ENCODE measurements around the gene LEFTY1. TPM values are rescaled to one million over a fixed set of nuclear protein-coding genes. Genes with fewer than 3 reads are reported as not detected.

Gene LEFTY1
- total RNA-seq, 1 donor from 2014 or later: 0.52 TPM

DNA sequence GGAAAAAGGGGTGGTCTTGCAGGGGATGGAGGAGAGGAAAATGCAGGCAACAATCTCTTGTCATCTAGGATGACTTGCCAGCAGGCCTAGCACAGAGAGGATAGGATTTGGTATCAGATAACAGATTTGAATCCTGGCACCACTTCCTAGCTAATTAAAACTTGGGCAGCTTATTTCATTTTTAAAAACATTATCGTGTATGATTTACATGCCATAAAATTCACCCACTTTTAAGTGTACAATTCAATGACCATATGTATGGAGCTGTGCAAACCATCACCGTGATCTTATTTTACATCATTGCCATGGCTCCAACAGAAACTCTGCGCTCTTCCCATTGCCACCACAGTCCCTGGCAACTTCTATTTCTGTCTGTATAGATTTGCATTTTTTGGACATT is 28.2 kb upstream of the LEFTY1 start:
- H3K9me3 ChIP-seq (ENCODE audit: control insufficient read depth in 3 of 3, low read length in 3 of 3): no peaks in the 10 kb centered on the region
- no peak overlapping the region for H3K4me3 ChIP-seq (ENCODE audit: low read length in 3 of 3)
- H3K36me3 ChIP-seq (ENCODE audit: control insufficient read depth in 3 of 3, insufficient read depth in 3 of 3, low read length in 3 of 3): peaks cover 27 to 54% (median 49%) of the 10 kb centered on the region in 3 donors
- H3K27ac ChIP-seq (ENCODE audit: low read depth, low read length): no peak overlapping the region
- H3K9ac ChIP-seq (ENCODE audit: low read depth in 1 of 3, low read length in 3 of 3): no peak overlapping the region
- peaks cover 8 to 20% (median 8%) of the 10 kb centered on the region in 3 donors for H3K4me1 ChIP-seq (ENCODE audit: control insufficient read depth in 3 of 3, insufficient read depth in 3 of 3, low read length in 3 of 3)
- no peaks in the 10 kb centered on the region for H3K27me3 ChIP-seq (ENCODE audit: control insufficient read depth in 3 of 3, insufficient read depth in 3 of 3, low read length in 3 of 3)

- Histone ChIP-seq H3K9ac (ENCODE audit: low read depth in 1 of 3, low read length in 3 of 3) (no peak overlapping the region), H3K36me3 (ENCODE audit: control insufficient read depth in 3 of 3, insufficient read depth in 3 of 3, low read length in 3 of 3) (peaks cover 15 to 39% (median 33%) of the 10 kb centered on the region in 3 donors)
Measured at GRCh38 chr1:225915538-225915991, 26.6 kb upstream of the LEFTY1 start.

GRCh38 chr1:225914947-225915346 is 26.0 kb upstream of the LEFTY1 start:
- Histone ChIP-seq H3K27ac (ENCODE audit: low read depth, low read length) (no peak overlapping the region), H3K4me3 (ENCODE audit: low read length in 3 of 3) (no peak overlapping the region), H3K9me3 (ENCODE audit: control insufficient read depth in 3 of 3, low read length in 3 of 3) (no peaks in the 10 kb centered on the region), H3K4me1 (ENCODE audit: control insufficient read depth in 3 of 3, insufficient read depth in 3 of 3, low read length in 3 of 3) (peaks cover 5 to 6% (median 6%) of the 10 kb centered on the region in 3 donors), H3K27me3 (ENCODE audit: control insufficient read depth in 3 of 3, insufficient read depth in 3 of 3, low read length in 3 of 3) (no peaks in the 10 kb centered on the region), H3K9ac (ENCODE audit: low read depth in 1 of 3, low read length in 3 of 3) (no peak overlapping the region), H3K36me3 (ENCODE audit: control insufficient read depth in 3 of 3, insufficient read depth in 3 of 3, low read length in 3 of 3) (peaks cover 15 to 36% (median 30%) of the 10 kb centered on the region in 3 donors)

More at GRCh38 chr1:225915538-225915991, 26.6 kb upstream of the LEFTY1 start:
- no peak overlapping the region for H3K27ac ChIP-seq (ENCODE audit: low read depth, low read length)
- no peaks in the 10 kb centered on the region for H3K27me3 ChIP-seq (ENCODE audit: control insufficient read depth in 3 of 3, insufficient read depth in 3 of 3, low read length in 3 of 3)
- no peaks in the 10 kb centered on the region for H3K9me3 ChIP-seq (ENCODE audit: control insufficient read depth in 3 of 3, low read length in 3 of 3)
- H3K4me1 ChIP-seq (ENCODE audit: control insufficient read depth in 3 of 3, insufficient read depth in 3 of 3, low read length in 3 of 3): peaks cover 6 to 8% (median 7%) of the 10 kb centered on the region in 3 donors
- no peak overlapping the region for H3K4me3 ChIP-seq (ENCODE audit: low read length in 3 of 3)

DNA sequence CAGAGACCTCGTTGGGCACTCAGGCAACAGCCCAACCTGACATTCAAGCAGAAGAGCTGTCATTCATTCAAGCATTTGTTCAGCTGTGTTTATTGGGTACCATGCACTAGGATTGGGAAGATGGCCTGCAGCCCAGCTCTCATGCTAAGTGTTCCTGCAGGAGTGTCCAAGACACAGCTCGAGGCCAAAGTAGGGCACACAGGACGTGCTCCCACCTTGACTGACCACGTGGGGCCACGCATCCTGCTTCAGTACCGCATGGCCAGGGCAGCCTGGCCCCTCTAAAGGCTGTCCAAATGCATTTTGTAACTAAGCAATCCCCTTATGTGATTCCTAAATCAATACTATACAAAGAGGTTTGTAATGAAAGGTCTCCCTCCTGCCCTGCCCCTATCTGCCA is 25.4 kb upstream of the LEFTY1 start:
- Histone ChIP-seq H3K36me3 (ENCODE audit: control insufficient read depth in 3 of 3, insufficient read depth in 3 of 3, low read length in 3 of 3) (peaks cover 15 to 35% (median 27%) of the 10 kb centered on the region in 3 donors), H3K4me1 (ENCODE audit: control insufficient read depth in 3 of 3, insufficient read depth in 3 of 3, low read length in 3 of 3) (peaks cover under 1 to 6% (median under 1%) of the 10 kb centered on the region in 3 donors), H3K27ac (ENCODE audit: low read depth, low read length) (no peak overlapping the region), H3K27me3 (ENCODE audit: control insufficient read depth in 3 of 3, insufficient read depth in 3 of 3, low read length in 3 of 3) (no peaks in the 10 kb centered on the region), H3K9me3 (ENCODE audit: control insufficient read depth in 3 of 3, low read length in 3 of 3) (no peaks in the 10 kb centered on the region), H3K4me3 (ENCODE audit: low read length in 3 of 3) (no peak overlapping the region), H3K9ac (ENCODE audit: low read depth in 1 of 3, low read length in 3 of 3) (no peak overlapping the region)

- H3K27me3 ChIP-seq (ENCODE audit: control insufficient read depth in 3 of 3, insufficient read depth in 3 of 3, low read length in 3 of 3): no peaks in the 10 kb centered on the region
- H3K36me3 ChIP-seq (ENCODE audit: control insufficient read depth in 3 of 3, insufficient read depth in 3 of 3, low read length in 3 of 3): peaks cover 4 to 16% (median 14%) of the 10 kb centered on the region in 3 donors
- H3K4me1 ChIP-seq (ENCODE audit: control insufficient read depth in 3 of 3, insufficient read depth in 3 of 3, low read length in 3 of 3): no peaks in the 10 kb centered on the region
- no peak overlapping the region for H3K27ac ChIP-seq (ENCODE audit: low read depth, low read length)
- peak overlapping the region in 1 of 3 donors; percentile 30 for H3K4me3 ChIP-seq (ENCODE audit: low read length in 3 of 3)
- H3K9me3 ChIP-seq (ENCODE audit: control insufficient read depth in 3 of 3, low read length in 3 of 3): no peaks in the 10 kb centered on the region
- H3K9ac ChIP-seq (ENCODE audit: low read depth in 1 of 3, low read length in 3 of 3): peak overlapping the region; percentile 10 to 50 (median 20)
Measured at GRCh38 chr1:225911191-225912130, 22.5 kb upstream of the LEFTY1 start.

DNA sequence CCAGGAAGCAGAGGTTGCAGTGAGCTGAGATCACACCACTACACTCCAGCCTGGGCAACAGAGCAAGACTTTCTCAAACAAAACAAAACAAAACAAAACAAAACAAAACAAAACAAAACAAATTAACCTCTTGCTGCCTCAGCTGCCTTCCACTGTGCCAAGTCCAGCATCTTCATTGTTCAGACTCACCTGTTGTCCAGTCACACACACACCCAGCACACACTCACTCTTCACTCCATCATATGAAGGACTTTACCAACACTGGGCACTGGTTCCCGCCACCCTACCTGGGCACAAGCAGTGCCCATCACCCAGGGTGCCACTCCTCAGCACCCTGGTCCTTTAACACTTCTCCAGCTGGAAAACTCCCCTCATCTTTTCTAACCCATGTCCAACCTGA is 20.5 kb upstream of the LEFTY1 start:
- no peak overlapping the region for H3K27ac ChIP-seq (ENCODE audit: low read depth, low read length)
- no peak overlapping the region for H3K4me3 ChIP-seq (ENCODE audit: low read length in 3 of 3)
- no peaks in the 10 kb centered on the region for H3K9me3 ChIP-seq (ENCODE audit: control insufficient read depth in 3 of 3, low read length in 3 of 3)
- peaks cover 2 to 10% (median 3%) of the 10 kb centered on the region in 3 donors for H3K36me3 ChIP-seq (ENCODE audit: control insufficient read depth in 3 of 3, insufficient read depth in 3 of 3, low read length in 3 of 3)
- no peak overlapping the region for H3K9ac ChIP-seq (ENCODE audit: low read depth in 1 of 3, low read length in 3 of 3)
- H3K4me1 ChIP-seq (ENCODE audit: control insufficient read depth in 3 of 3, insufficient read depth in 3 of 3, low read length in 3 of 3): no peaks in the 10 kb centered on the region
- H3K27me3 ChIP-seq (ENCODE audit: control insufficient read depth in 3 of 3, insufficient read depth in 3 of 3, low read length in 3 of 3): no peaks in the 10 kb centered on the region

DNA sequence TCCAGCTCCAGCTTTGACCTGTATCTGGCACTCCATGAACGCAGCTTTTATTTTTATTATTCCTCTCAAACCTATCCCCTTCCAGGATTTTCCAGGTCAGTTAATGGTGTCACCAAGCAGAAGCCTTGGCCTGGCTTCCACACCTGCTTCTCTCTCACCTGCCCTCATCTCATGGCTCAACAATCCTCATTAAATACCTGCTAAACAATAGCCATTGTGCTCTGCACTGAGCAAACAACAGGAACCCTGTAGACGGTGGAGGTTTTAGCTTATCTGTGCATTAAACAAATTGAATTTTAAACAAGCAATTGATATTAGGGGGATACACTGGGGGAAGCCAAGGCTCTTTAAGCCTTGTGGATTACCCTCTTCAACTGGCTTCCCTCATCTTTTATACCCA is 19.8 kb upstream of the LEFTY1 start:
- Histone ChIP-seq H3K27me3 (ENCODE audit: control insufficient read depth in 3 of 3, insufficient read depth in 3 of 3, low read length in 3 of 3) (no peaks in the 10 kb centered on the region), H3K4me3 (ENCODE audit: low read length in 3 of 3) (no peak overlapping the region), H3K9me3 (ENCODE audit: control insufficient read depth in 3 of 3, low read length in 3 of 3) (no peaks in the 10 kb centered on the region), H3K4me1 (ENCODE audit: control insufficient read depth in 3 of 3, insufficient read depth in 3 of 3, low read length in 3 of 3) (no peaks in the 10 kb centered on the region), H3K36me3 (ENCODE audit: control insufficient read depth in 3 of 3, insufficient read depth in 3 of 3, low read length in 3 of 3) (peaks cover 0 to 7% (median 2%) of the 10 kb centered on the region in 3 donors), H3K9ac (ENCODE audit: low read depth in 1 of 3, low read length in 3 of 3) (no peak overlapping the region), H3K27ac (ENCODE audit: low read depth, low read length) (no peak overlapping the region)

- H3K27me3 ChIP-seq (ENCODE audit: control insufficient read depth in 3 of 3, insufficient read depth in 3 of 3, low read length in 3 of 3): no peaks in the 10 kb centered on the region
- H3K9me3 ChIP-seq (ENCODE audit: control insufficient read depth in 3 of 3, low read length in 3 of 3): no peaks in the 10 kb centered on the region
- H3K36me3 ChIP-seq (ENCODE audit: control insufficient read depth in 3 of 3, insufficient read depth in 3 of 3, low read length in 3 of 3): peaks cover 0 to 4% (median 0%) of the 10 kb centered on the region in 3 donors
Measured at GRCh38 chr1:225908013-225908640, 19.2 kb upstream of the LEFTY1 start.

DNA sequence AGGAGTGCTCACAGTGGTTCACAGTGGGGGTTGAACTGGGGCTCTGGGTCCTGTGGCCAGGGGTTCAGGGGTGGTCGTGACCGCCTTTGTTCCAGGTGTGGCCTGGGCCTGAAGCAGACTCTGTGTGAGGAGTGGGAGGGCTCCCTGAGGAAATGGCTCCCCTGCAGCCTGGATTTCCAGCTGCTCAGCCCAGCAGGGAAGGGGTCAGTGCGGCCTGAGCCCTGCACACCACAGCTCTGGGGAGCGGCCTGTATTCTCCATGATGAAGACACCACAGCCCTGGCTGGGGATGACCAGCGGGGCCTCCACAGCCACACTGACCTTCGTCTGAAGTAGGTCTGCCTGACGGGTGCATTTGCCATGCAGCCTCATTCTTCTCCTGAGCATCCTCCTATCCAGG is 18.4 kb upstream of the LEFTY1 start:
- no peaks in the 10 kb centered on the region for H3K4me1 ChIP-seq (ENCODE audit: control insufficient read depth in 3 of 3, insufficient read depth in 3 of 3, low read length in 3 of 3)
- H3K9me3 ChIP-seq (ENCODE audit: control insufficient read depth in 3 of 3, low read length in 3 of 3): no peaks in the 10 kb centered on the region
- no peak overlapping the region for H3K27ac ChIP-seq (ENCODE audit: low read depth, low read length)
- no peak overlapping the region for H3K9ac ChIP-seq (ENCODE audit: low read depth in 1 of 3, low read length in 3 of 3)
- H3K36me3 ChIP-seq (ENCODE audit: control insufficient read depth in 3 of 3, insufficient read depth in 3 of 3, low read length in 3 of 3): no peaks in the 10 kb centered on the region
- H3K27me3 ChIP-seq (ENCODE audit: control insufficient read depth in 3 of 3, insufficient read depth in 3 of 3, low read length in 3 of 3): no peaks in the 10 kb centered on the region
- no peak overlapping the region for H3K4me3 ChIP-seq (ENCODE audit: low read length in 3 of 3)

More at GRCh38 chr1:225908013-225908640, 19.2 kb upstream of the LEFTY1 start:
- H3K27ac ChIP-seq (ENCODE audit: low read depth, low read length): no peak overlapping the region
- no peak overlapping the region for H3K9ac ChIP-seq (ENCODE audit: low read depth in 1 of 3, low read length in 3 of 3)
- H3K4me3 ChIP-seq (ENCODE audit: low read length in 3 of 3): no peak overlapping the region
- H3K4me1 ChIP-seq (ENCODE audit: control insufficient read depth in 3 of 3, insufficient read depth in 3 of 3, low read length in 3 of 3): no peaks in the 10 kb centered on the region

GRCh38 chr1:225906467-225906866 is 17.5 kb upstream of the LEFTY1 start:
- no peaks in the 10 kb centered on the region for H3K36me3 ChIP-seq (ENCODE audit: control insufficient read depth in 3 of 3, insufficient read depth in 3 of 3, low read length in 3 of 3)
- no peak overlapping the region for H3K4me3 ChIP-seq (ENCODE audit: low read length in 3 of 3)
- H3K4me1 ChIP-seq (ENCODE audit: control insufficient read depth in 3 of 3, insufficient read depth in 3 of 3, low read length in 3 of 3): no peaks in the 10 kb centered on the region
- no peaks in the 10 kb centered on the region for H3K27me3 ChIP-seq (ENCODE audit: control insufficient read depth in 3 of 3, insufficient read depth in 3 of 3, low read length in 3 of 3)
- H3K9me3 ChIP-seq (ENCODE audit: control insufficient read depth in 3 of 3, low read length in 3 of 3): no peaks in the 10 kb centered on the region
- H3K9ac ChIP-seq (ENCODE audit: low read depth in 1 of 3, low read length in 3 of 3): no peak overlapping the region
- H3K27ac ChIP-seq (ENCODE audit: low read depth, low read length): no peak overlapping the region
